GM10266 (cell line): ENCODE measurements around the gene DAD1.

Experiments
- DNase-seq: peaks from one replicate; pipeline ENCODE4 v3.0.0; 2012; ENCODE audit errors: extremely low spot score
- CTCF ChIP-seq: IDR thresholded peaks from 2 replicates; pipeline ENCODE4 v1.5.1; 2012; ENCODE audit warnings: mild to moderate bottlenecking, low read depth; ENCODE audit not compliant: control insufficient read depth, insufficient read depth; ENCODE audit errors: missing control alignments

The DAD1 gene

GRCh38 chr14:22610931-22611330 lies 21.9 kb upstream of the DAD1 start:
- no peak for DNase-seq
- no peak for TF ChIP-seq CTCF

- DNase-seq: no peak
- no peak for TF ChIP-seq CTCF
Observed at GRCh38 chr14:22607291-22607690, 18.3 kb upstream of the DAD1 start.

GRCh38 chr14:22606380-22606779 lies 17.4 kb upstream of the DAD1 start:
- DNase-seq: no peak
- TF ChIP-seq CTCF: no peak

GRCh38 chr14:22602862-22603261 lies 13.8 kb upstream of the DAD1 start:
- no peak for TF ChIP-seq CTCF
- DNase-seq: no peak

- no peak for TF ChIP-seq CTCF
- no peak for DNase-seq
Observed at GRCh38 chr14:22601996-22602395, 13.0 kb upstream of the DAD1 start.

- no peak for DNase-seq
- TF ChIP-seq CTCF: no peak
Observed at GRCh38 chr14:22601456-22601855, 12.4 kb upstream of the DAD1 start.

GRCh38 chr14:22600027-22600426 lies 11.0 kb upstream of the DAD1 start:
- DNase-seq: no peak
- no peak for TF ChIP-seq CTCF
